ENCODE results near the gene IST1.

Gene IST1

GRCh38 chr16:71919035-71919434, 23.7 kb downstream of the IST1 start:
- DNase-seq (ENCODE audit: low read depth in 2 of 2), result no peak

- no peak for DNase-seq (ENCODE audit: low read depth in 2 of 2)
Measured at GRCh38 chr16:71920658-71921057, 25.3 kb downstream of the IST1 start.

- no peak for DNase-seq (ENCODE audit: low read depth in 2 of 2)
Measured at GRCh38 chr16:71923941-71924690, 28.8 kb downstream of the IST1 start.

- no peak for DNase-seq (ENCODE audit: low read depth in 2 of 2)
Measured at GRCh38 chr16:71924710-71925109, 29.4 kb downstream of the IST1 start.

- DNase-seq (ENCODE audit: low read depth in 2 of 2), result no peak
Measured at GRCh38 chr16:71927383-71927782, 32.1 kb downstream of the IST1 start.

GRCh38 chr16:71927787-71928186, 32.5 kb downstream of the IST1 start:
- DNase-seq (ENCODE audit: low read depth in 2 of 2), result no peak

GRCh38 chr16:71929048-71929447, 33.7 kb downstream of the IST1 start:
- no peak for DNase-seq (ENCODE audit: low read depth in 2 of 2)

GRCh38 chr16:71930013-71930563, 34.8 kb downstream of the IST1 start:
- DNase-seq (ENCODE audit: low read depth in 2 of 2), result no peak

GRCh38 chr16:71931001-71931400, 35.7 kb downstream of the IST1 start:
- DNase-seq (ENCODE audit: low read depth in 2 of 2), result no peak

GRCh38 chr16:71931599-71931998, 36.3 kb downstream of the IST1 start:
- DNase-seq (ENCODE audit: low read depth in 2 of 2), result no peak

- no peak for DNase-seq (ENCODE audit: low read depth in 2 of 2)
Measured at GRCh38 chr16:71933017-71933416, 37.7 kb downstream of the IST1 start.

- no peak for DNase-seq (ENCODE audit: low read depth in 2 of 2)
Measured at GRCh38 chr16:71933913-71934695, 38.8 kb downstream of the IST1 start.

- DNase-seq (ENCODE audit: low read depth in 2 of 2), result no peak
Measured at GRCh38 chr16:71937868-71938510, 42.7 kb downstream of the IST1 start.

- no peak for DNase-seq (ENCODE audit: low read depth in 2 of 2)
Measured at GRCh38 chr16:71943887-71944286, 48.6 kb downstream of the IST1 start.

- DNase-seq (ENCODE audit: low read depth in 2 of 2), result no peak
Measured at GRCh38 chr16:71945616-71946015, 50.3 kb downstream of the IST1 start.

- DNase-seq (ENCODE audit: low read depth in 2 of 2), result no peak
Measured at GRCh38 chr16:71952825-71953224, 57.5 kb downstream of the IST1 start.

GRCh38 chr16:71954180-71954579, 58.8 kb downstream of the IST1 start:
- no peak for DNase-seq (ENCODE audit: low read depth in 2 of 2)

GRCh38 chr16:71954699-71955195, 59.4 kb downstream of the IST1 start:
- DNase-seq (ENCODE audit: low read depth in 2 of 2), result no peak

GRCh38 chr16:71956486-71956885, 61.2 kb downstream of the IST1 start:
- no peak for DNase-seq (ENCODE audit: low read depth in 2 of 2)

GRCh38 chr16:71961066-71962039, 66.0 kb downstream of the IST1 start:
- peak; percentile 69 to 73 for DNase-seq (ENCODE audit: low read depth in 2 of 2)

All from stimulated activated CD8-positive, alpha-beta memory T cell treated with anti-CD3 and anti-CD28 coated beads, Interleukin-2, amount 100 ng/mL, for 48 hours (primary cell).